ENCODE results near the gene FOXO3.
A peak's percentile ranks its signal among the peaks of the same experiment; 100 is the strongest.

Gene FOXO3

DNA sequence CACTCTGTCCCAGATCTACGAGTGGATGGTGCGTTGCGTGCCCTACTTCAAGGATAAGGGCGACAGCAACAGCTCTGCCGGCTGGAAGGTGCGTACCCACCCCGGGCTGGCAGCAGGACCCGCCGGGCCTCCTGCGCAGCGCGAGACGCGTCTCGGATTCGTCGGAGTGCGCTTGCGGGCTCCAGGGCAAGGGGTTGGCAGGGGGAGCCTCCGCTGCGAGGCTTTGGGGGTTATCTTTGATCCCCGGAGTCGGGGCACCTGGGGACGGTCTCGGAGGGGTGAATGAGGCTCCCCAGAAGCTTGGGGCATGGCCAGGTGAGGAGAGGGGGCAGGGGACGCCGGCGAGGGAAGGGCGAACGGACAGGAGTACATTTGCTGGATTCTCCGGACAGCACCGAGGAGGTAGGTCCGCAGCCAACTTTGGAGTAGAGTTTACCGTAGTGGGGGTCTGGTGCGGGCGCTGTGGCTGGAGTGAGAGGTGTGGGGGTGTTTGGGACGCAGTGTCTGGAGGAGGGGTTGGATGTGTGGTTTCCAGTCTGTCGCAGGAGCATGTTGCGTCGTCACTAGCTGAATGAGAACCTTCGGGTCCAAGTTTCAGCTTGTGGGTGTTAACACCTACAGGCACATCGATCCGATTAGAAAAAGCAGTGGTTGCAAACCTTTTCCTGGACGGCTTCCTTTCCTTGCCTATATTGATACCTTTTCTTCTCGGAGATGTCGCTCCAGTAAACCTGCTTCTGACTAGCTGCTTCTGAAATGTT is 1.2 kb downstream of the FOXO3 start:
- DNase-seq (ENCODE audit: low read depth) = no peak
- H3K4me3 ChIP-seq (ENCODE audit: low read depth, low read length) = peak overlapping the region; percentile 88
- TF ChIP-seq, protein P1, sequence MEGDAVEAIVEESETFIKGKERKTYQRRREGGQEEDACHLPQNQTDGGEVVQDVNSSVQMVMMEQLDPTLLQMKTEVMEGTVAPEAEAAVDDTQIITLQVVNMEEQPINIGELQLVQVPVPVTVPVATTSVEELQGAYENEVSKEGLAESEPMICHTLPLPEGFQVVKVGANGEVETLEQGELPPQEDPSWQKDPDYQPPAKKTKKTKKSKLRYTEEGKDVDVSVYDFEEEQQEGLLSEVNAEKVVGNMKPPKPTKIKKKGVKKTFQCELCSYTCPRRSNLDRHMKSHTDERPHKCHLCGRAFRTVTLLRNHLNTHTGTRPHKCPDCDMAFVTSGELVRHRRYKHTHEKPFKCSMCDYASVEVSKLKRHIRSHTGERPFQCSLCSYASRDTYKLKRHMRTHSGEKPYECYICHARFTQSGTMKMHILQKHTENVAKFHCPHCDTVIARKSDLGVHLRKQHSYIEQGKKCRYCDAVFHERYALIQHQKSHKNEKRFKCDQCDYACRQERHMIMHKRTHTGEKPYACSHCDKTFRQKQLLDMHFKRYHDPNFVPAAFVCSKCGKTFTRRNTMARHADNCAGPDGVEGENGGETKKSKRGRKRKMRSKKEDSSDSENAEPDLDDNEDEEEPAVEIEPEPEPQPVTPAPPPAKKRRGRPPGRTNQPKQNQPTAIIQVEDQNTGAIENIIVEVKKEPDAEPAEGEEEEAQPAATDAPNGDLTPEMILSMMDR (conservative IDR thresholded peaks at IDR 0.05; ENCODE audit: low read depth, low read length) = no peak

DNA sequence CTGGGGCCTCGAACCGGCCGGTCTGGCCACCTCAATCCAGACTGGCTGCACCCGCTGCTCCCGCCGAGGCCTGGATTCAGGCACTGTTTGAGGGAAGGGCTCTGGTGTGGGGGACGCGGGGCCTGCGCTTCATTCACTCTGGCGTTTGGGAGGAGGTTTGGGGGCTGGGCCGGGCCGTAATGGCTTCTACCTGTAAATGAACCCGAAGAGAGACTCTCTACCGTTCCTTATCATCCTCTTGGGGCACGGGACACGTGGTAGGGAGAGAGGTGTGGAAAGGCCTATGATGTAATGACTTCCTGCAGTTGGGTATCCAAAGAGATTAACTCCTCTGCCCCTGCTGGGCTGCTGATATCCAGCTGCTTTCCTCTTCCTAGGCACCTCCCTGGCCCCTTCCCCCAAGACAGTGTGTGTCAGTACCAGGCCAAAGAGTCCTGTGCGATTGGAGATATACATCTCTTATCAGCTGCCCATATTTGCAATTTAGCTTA is 1.8 kb downstream of the FOXO3 start:
- TF ChIP-seq, protein P1 (conservative IDR thresholded peaks at IDR 0.05; ENCODE audit: low read depth, low read length) = peak; percentile 19
- DNase-seq (ENCODE audit: low read depth) = peak; percentile 82
- peak overlapping the region; percentile 88 for H3K4me3 ChIP-seq (ENCODE audit: low read depth, low read length)

DNA sequence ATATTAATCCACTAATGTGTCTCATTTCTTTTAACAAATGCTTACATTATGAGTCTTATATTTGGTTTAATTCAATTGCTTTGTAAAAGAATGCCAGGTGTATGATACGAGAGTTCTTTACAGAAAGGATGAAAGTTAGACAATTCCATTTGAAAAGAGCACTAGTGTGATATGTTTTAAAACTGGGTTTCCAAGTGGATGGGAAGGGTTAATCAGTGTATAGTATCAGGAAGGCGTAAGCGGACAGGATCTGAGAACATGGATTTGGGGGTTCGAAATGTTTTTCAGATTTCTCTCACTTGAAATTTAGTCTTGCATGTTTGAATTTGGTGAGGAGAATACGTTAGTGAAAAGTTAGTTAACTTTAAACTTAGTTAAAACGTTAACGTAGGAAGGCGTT is 2.6 kb downstream of the FOXO3 start:
- H3K4me3 ChIP-seq (ENCODE audit: low read depth, low read length) = peak overlapping the region; percentile 88
- TF ChIP-seq, protein P1 (conservative IDR thresholded peaks at IDR 0.05; ENCODE audit: low read depth, low read length) = no peak
- DNase-seq (ENCODE audit: low read depth) = no peak

DNA sequence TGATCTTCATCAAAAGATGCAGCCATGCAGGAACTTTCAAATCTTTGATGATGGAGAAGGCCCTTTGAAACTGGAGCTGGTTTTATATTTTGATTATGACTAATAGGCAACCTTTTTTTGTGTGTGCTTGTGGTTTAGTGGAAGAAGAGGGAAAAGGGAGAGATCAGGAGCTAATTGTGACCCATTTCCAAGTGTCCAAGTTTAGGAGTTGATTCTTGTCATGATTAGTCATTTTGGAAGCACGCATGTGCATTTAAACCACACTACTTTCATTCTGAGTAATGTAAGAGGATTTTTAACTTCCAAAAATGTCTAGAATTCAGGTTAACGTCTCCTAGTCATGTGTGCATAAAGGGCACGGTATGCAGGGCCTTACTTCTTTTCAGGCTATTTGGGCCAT is 3.5 kb downstream of the FOXO3 start:
- DNase-seq (ENCODE audit: low read depth) = peak; percentile 85
- H3K4me3 ChIP-seq (ENCODE audit: low read depth, low read length) = peak overlapping the region; percentile 88
- TF ChIP-seq, protein P1 (conservative IDR thresholded peaks at IDR 0.05; ENCODE audit: low read depth, low read length) = no peak

DNA sequence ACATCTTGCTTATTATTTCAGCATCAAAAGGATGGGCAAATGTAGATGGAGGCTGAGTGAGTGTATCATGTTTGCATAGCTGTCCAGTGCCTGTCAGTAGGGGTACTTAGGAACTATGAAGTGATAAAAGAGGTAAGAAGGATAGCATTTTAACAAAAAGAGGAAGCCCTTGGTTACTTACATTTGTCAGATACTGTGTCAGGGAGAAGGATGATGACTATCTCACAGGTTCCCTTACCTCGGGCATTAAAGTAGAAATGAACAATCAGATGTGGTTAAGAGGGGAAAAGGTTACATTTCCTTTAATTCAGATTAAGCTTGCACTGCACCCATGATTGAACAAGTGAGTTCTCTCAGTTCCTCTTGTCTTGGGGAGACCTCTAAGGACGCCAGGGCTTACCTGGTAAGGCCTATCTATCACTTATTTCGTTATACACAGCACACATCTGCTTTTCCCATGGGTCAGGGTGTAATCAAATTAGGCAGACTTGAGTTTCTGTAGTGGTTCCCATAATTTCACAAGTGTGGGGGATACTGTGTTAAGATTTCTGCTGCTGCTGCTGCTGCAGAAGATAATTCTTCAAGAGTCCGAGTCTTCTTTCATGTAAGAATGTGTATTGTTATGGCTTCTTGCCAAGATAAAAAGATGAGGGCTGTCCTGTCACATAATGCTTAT is 4.5 kb downstream of the FOXO3 start:
- no peak for DNase-seq (ENCODE audit: low read depth)
- H3K4me3 ChIP-seq (ENCODE audit: low read depth, low read length) = peak overlapping the region; percentile 5
- TF ChIP-seq, protein P1 (conservative IDR thresholded peaks at IDR 0.05; ENCODE audit: low read depth, low read length) = no peak

DNA sequence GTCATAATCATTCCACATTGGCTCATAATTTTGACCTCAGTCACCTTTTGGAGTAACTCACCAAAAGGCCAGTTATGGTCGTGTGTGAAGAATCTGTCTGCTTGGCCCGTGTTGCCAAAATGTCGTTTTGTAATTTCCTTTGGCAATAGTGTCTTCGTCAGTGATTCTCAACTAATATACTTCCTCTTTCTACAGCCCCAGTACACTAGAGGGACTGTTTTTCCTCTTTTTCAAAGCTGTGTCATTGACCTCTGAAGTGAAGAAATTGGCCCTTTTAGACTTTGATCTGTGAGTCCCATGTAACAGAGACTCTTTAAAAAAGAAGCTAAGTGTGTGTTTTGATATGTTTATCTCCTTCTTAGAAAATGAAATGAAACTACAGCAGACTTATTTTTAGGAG is 5.2 kb downstream of the FOXO3 start:
- H3K4me3 ChIP-seq (ENCODE audit: low read depth, low read length) = no peak overlapping the region
- DNase-seq (ENCODE audit: low read depth) = peak; percentile 75

More for the DNA sequence above, 5.2 kb downstream of the FOXO3 start:
- TF ChIP-seq, protein P1 (conservative IDR thresholded peaks at IDR 0.05; ENCODE audit: low read depth, low read length) = peak; percentile 33

All from choroid plexus epithelial cell (primary cell).